Panc1 (cell line): Measurements from ENCODE around the gene ADAMTS18. TPM values are rescaled to one million over a fixed set of nuclear protein-coding genes. Genes with fewer than 3 reads are reported as not detected.

Experiments
- ATAC-seq: fragments of 200-7000 bp; cut with Tn5 transposase; 2 replicates; pipeline ENCODE4 v1.9.1; 2020; ENCODE audit warnings: mild to moderate bottlenecking, moderate library complexity
- BruUV-seq: library from RNA; stranded (reverse); fragments of 400-500 nt; replicated peaks from 2 replicates; lab custom pipeline; 2021; lab: Mats Ljungman, UMichigan
- CTCF ChIA-PET: fragments of 300-600 bp; sonication (Branson Sonifier 250); formaldehyde crosslinking; loops from one replicate; lab custom pipeline; 2022; ENCODE audit warnings: antibody characterized with exemption; lab: Charles Lee
- POLR2A ChIA-PET: fragments of 300-600 bp; sonication (Branson Sonifier 250); formaldehyde crosslinking; loops from one replicate; lab custom pipeline; 2022; ENCODE audit warnings: antibody characterized with exemption; lab: Charles Lee
- DNase-seq: peaks from one replicate; pipeline ENCODE4 v3.0.0-alpha.2; 2010; ENCODE audit warnings: low read depth, low spot score
- H3K27ac ChIP-seq: 2 replicates; pipeline ENCODE4 v1.5.1; 2011; ENCODE audit warnings: mild to moderate bottlenecking, low read length, inconsistent platforms
- H3K27me3 ChIP-seq: fragments of 200-500 bp; sonication (Bioruptor generic); 2 replicates; pipeline ENCODE4 v1.6.0; 2014; ENCODE audit warnings: low read length, inconsistent platforms; ENCODE audit not compliant: control insufficient read depth, insufficient read depth
- H3K36me3 ChIP-seq: fragments of 200-500 bp; sonication (Bioruptor generic); 2 replicates; pipeline ENCODE4 v1.5.1; 2014; ENCODE audit warnings: inconsistent platforms, mild to moderate bottlenecking, low read length, moderate library complexity; ENCODE audit not compliant: control insufficient read depth, insufficient read depth
- H3K4me1 ChIP-seq: 2 replicates; pipeline ENCODE4 v1.5.1; 2011; ENCODE audit warnings: inconsistent platforms, mild to moderate bottlenecking, low read length, moderate library complexity; ENCODE audit not compliant: control insufficient read depth, insufficient read depth
- H3K4me3 ChIP-seq, 2 experiments: 2 replicates each; pipeline ENCODE4 v1.5.1; 2011 to 2012; ENCODE audit warnings: low read depth in 2 of 2, low read length in 2 of 2, mild to moderate bottlenecking in 2 of 2, inconsistent platforms in 1 of 2, moderate library complexity in 1 of 2
- H3K9me3 ChIP-seq: fragments of 200-500 bp; sonication (Bioruptor generic); 2 replicates; pipeline ENCODE4 v1.5.1; 2014; ENCODE audit warnings: low read depth, mild to moderate bottlenecking, inconsistent platforms, low read length, moderate library complexity; ENCODE audit not compliant: control insufficient read depth, insufficient read depth
- POLR2AphosphoS5 ChIP-seq: IDR thresholded peaks from 2 replicates; pipeline ENCODE4 v1.6.1; 2012; ENCODE audit warnings: mild to moderate bottlenecking, low read depth, low read length, moderate library complexity
- SIN3A ChIP-seq: IDR thresholded peaks from 2 replicates; pipeline ENCODE4 v1.6.1; 2012; ENCODE audit warnings: low read depth, mild to moderate bottlenecking, low read length, moderate library complexity, borderline replicate concordance; ENCODE audit not compliant: insufficient read depth
- TCF7L2 ChIP-seq: IDR thresholded peaks from 2 replicates; pipeline ENCODE4 v1.6.1; 2011; ENCODE audit warnings: mild to moderate bottlenecking, low read depth, low read length, inconsistent platforms
- in situ Hi-C: cut with HindIII; loops from 2 replicates; pipeline ENCODE4 v1.10.0; 2016; ENCODE audit warnings: low sequenced_read_pairs, low pct_unique_long_range_greater_than_20kb
- intact Hi-C: fragments of 100-400 bp; cut with micrococcal nuclease; formaldehyde crosslinking; loops from one replicate; pipeline ENCODE4 v1.10.0; 2022; ENCODE audit not compliant: unreplicated experiment
- total RNA-seq: library from RNA; stranded (reverse); gene quantifications from one replicate; pipeline ENCODE4 v1.2.1, GENCODE V29; 2021; ENCODE audit not compliant: unreplicated experiment
- TF ChIP-seq, protein P1 (sequence below), 2 experiments: IDR thresholded peaks; 2 replicates each; pipeline ENCODE4 v1.6.1; 2011 to 2012; ENCODE audit warnings: low read depth in 2 of 2, control low read depth in 1 of 2, low read length in 1 of 2, mild to moderate bottlenecking in 1 of 2, moderate library complexity in 1 of 2; ENCODE audit not compliant: insufficient read depth in 1 of 2
- TF ChIP-seq, protein P2 (sequence below): fragments of 450-650 bp; IDR thresholded peaks from 2 replicates; pipeline ENCODE4 v1.5.1; 2017; ENCODE audit warnings: mild to moderate bottlenecking

Gene ADAMTS18
- total RNA-seq, 1 experiment from 2014 or later: not detected

DNA sequence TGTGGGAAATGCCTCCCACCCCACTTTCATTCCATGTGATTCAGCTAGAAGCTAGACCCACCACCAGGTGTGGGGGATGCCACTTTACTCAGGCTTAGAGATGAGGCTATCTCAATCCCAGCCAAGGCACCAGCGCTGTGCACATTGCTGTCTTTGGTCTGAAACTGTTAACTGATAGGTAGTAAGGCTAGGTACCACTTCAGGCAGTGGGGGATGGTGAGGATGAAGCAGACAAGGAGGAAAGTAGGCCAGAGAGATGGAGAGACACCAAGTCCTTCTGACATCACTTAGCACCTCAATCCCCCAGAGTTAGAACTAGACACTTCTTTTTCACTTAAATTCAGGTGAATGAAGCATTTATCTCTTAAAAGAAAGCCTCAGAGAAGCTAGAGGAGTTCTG, 35.8 kb downstream of the ADAMTS18 start:
- Histone ChIP-seq H3K27me3 (no peaks in the 10 kb centered on the region), H3K27ac (peak overlapping the region; percentile 17; the same call in 1 of the 2 replicates), H3K4me3 (no peak overlapping the region), H3K4me1 (no peaks in the 10 kb centered on the region), H3K36me3 (no peaks in the 10 kb centered on the region), H3K9me3 (no peaks in the 10 kb centered on the region)
- in situ Hi-C loops (no loop called here), intact Hi-C loops (no loop called here)
- ChIA-PET CTCF (no interaction called here), POLR2A (no interaction called here)
- DNase-seq: no peak
- TF ChIP-seq, protein P1, sequence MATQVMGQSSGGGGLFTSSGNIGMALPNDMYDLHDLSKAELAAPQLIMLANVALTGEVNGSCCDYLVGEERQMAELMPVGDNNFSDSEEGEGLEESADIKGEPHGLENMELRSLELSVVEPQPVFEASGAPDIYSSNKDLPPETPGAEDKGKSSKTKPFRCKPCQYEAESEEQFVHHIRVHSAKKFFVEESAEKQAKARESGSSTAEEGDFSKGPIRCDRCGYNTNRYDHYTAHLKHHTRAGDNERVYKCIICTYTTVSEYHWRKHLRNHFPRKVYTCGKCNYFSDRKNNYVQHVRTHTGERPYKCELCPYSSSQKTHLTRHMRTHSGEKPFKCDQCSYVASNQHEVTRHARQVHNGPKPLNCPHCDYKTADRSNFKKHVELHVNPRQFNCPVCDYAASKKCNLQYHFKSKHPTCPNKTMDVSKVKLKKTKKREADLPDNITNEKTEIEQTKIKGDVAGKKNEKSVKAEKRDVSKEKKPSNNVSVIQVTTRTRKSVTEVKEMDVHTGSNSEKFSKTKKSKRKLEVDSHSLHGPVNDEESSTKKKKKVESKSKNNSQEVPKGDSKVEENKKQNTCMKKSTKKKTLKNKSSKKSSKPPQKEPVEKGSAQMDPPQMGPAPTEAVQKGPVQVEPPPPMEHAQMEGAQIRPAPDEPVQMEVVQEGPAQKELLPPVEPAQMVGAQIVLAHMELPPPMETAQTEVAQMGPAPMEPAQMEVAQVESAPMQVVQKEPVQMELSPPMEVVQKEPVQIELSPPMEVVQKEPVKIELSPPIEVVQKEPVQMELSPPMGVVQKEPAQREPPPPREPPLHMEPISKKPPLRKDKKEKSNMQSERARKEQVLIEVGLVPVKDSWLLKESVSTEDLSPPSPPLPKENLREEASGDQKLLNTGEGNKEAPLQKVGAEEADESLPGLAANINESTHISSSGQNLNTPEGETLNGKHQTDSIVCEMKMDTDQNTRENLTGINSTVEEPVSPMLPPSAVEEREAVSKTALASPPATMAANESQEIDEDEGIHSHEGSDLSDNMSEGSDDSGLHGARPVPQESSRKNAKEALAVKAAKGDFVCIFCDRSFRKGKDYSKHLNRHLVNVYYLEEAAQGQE (IDR thresholded peaks at IDR 0.05; ENCODE audit: insufficient read depth in 1 of 2, low read depth in 2 of 2, low read length in 1 of 2): no peak
- TF ChIP-seq, protein P2, sequence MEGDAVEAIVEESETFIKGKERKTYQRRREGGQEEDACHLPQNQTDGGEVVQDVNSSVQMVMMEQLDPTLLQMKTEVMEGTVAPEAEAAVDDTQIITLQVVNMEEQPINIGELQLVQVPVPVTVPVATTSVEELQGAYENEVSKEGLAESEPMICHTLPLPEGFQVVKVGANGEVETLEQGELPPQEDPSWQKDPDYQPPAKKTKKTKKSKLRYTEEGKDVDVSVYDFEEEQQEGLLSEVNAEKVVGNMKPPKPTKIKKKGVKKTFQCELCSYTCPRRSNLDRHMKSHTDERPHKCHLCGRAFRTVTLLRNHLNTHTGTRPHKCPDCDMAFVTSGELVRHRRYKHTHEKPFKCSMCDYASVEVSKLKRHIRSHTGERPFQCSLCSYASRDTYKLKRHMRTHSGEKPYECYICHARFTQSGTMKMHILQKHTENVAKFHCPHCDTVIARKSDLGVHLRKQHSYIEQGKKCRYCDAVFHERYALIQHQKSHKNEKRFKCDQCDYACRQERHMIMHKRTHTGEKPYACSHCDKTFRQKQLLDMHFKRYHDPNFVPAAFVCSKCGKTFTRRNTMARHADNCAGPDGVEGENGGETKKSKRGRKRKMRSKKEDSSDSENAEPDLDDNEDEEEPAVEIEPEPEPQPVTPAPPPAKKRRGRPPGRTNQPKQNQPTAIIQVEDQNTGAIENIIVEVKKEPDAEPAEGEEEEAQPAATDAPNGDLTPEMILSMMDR: no peak
- TF ChIP-seq POLR2AphosphoS5 (no peak), TCF7L2 (no peak), SIN3A (no peak)
- BruUV-seq: no TSS peak
- no peak for ATAC-seq

DNA sequence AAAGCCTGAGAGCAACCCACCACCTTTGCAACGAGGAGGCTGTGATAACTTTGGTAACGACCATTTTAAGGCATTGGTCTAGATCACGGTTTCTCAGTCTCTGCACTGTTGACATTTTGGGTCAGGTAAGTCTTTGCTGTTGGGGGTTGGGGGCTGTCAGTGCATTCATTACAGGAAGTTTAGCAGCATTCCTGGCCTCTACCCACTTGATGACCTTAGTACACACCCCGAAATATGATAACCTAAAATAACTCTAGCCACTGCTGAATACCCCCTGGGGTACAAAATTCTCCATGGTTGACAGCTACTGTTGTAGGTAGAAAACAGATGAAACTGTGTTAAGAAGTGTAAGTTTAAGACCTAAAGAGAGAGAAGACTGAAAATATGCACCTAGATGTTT, 36.3 kb downstream of the ADAMTS18 start:
- Histone ChIP-seq H3K4me3 (no peak overlapping the region), H3K4me1 (no peaks in the 10 kb centered on the region), H3K9me3 (no peaks in the 10 kb centered on the region), H3K27ac (peak overlapping the region; percentile 17; the same call in 1 of the 2 replicates), H3K36me3 (no peaks in the 10 kb centered on the region), H3K27me3 (no peaks in the 10 kb centered on the region)
- BruUV-seq: no TSS peak
- ChIA-PET POLR2A (no interaction called here), CTCF (no interaction called here)
- intact Hi-C loops: no loop called here
- no peak for ATAC-seq
- TF ChIP-seq, protein P2: no peak
- no peak for TF ChIP-seq POLR2AphosphoS5
- TF ChIP-seq, protein P1 (IDR thresholded peaks at IDR 0.05; ENCODE audit: insufficient read depth in 1 of 2, low read depth in 2 of 2, low read length in 1 of 2): no peak
- no peak for TF ChIP-seq TCF7L2
- no peak for TF ChIP-seq SIN3A
- in situ Hi-C loops: no loop called here
- DNase-seq: no peak
